ENCODE results near the gene BNC2.
A peak's percentile ranks its signal among the peaks of the same experiment; 100 is the strongest.

Gene BNC2

DNA sequence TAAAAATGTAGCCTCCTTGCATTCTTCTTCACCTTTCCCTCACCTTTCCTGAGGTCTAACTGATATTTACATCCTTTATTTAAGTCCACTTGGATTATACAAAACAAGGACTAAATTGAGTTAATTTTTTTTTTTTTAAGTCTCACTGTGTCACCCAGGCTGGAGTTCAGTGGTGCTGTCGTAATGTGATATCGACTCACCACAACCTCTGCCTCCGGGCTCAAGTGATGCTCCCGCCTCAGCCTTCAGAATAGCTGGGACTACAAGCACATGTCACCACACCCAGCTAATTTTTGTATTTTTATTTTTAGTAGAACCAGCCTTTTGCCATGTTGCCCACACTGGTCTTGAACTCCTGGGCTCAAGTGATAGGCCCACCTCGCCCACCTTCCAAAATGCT, 195.3 kb downstream of the BNC2 start:
- DNase-seq (ENCODE audit: low read depth) = no peak

GRCh38 chr9:16673171-16673570, 197.3 kb downstream of the BNC2 start:
- DNase-seq (ENCODE audit: low read depth) = no peak

GRCh38 chr9:16672501-16672900, 198.0 kb downstream of the BNC2 start:
- DNase-seq (ENCODE audit: low read depth) = no peak

DNA sequence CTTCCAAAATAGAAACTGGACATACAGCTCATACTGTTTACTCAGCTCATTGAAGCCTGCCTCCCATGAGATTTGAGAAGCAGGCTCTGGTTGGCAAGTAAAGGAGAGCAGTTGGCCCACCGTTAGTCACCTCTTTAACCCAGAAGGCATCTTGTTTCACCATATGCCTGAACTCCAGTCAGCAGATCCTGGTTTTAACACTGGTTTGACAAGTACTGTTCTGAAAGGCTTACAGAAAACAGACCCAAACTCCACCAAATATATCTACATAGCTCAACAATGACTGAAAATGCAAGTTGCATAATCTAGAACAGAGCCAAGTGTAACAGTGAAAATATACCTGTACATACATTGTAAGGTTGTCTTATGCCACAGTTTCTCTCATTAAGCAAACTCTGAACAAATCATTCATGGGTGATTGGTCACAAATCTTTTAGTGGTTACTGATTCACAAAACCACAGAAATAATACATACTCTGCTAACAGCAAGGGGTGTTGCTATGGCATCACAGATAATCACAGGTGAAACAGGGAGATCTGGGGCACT, 198.8 kb downstream of the BNC2 start:
- peak; percentile 85 for DNase-seq (ENCODE audit: low read depth)

- DNase-seq (ENCODE audit: low read depth) = no peak
Observed at GRCh38 chr9:16670791-16671190, 199.7 kb downstream of the BNC2 start.

GRCh38 chr9:16668734-16669295, 201.7 kb downstream of the BNC2 start:
- DNase-seq (ENCODE audit: low read depth) = no peak

DNA sequence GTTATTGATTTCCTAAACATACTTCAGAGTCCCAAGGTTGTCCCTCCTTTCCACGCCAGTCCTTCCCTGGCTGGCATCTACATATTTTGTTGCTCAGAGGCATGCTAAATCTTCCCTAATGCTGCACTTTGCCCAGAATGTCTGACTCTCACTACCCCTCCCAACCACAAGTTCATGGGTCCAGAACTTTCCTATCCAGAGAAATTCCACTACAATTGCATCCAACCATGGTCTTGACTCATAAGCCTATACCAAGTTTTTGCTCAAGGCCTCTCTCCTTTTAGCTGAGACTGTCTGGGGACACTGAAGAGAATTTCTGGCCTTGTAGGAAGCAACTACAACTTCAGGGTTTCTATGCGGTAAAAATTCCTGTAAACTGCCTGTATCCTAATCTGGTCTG, 206.3 kb downstream of the BNC2 start:
- DNase-seq (ENCODE audit: low read depth) = no peak

- no peak for DNase-seq (ENCODE audit: low read depth)
Observed at GRCh38 chr9:16661816-16662215, 208.7 kb downstream of the BNC2 start.

GRCh38 chr9:16659096-16659495, 211.4 kb downstream of the BNC2 start:
- no peak for DNase-seq (ENCODE audit: low read depth)

DNA sequence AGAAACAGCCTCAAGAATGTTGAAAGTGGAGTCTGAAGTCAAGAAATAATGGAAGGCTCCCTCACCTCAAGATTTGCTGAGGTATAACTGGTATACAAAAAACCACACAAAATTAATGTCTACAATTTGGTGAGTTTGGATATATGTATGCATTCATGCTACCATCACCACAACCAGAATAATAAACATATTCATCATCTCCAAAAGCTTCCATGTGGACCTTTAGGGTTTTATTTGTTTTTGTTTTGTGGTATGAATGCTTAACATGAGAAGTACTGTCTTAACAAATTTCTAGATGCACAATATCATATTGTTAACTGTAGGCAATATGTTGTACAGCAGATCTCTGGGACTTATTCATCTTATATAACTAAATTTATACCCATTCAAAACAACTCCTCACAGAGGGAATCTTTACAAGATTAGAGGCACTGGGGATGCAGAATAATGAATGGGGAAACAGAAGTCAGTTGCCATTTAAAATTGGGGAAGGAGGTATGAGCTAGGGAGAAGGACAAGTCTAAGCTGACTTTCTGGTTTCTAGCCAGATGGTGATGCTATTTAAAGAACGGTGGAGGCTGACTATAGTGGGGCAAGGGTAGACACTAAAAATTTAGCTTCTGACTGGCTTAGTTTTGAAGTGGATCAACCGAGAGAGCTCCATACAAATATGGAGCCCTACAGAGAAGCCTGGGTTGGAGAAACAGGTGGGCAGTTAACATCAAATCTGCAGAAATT, 213.9 kb downstream of the BNC2 start:
- no peak for DNase-seq (ENCODE audit: low read depth)

DNA sequence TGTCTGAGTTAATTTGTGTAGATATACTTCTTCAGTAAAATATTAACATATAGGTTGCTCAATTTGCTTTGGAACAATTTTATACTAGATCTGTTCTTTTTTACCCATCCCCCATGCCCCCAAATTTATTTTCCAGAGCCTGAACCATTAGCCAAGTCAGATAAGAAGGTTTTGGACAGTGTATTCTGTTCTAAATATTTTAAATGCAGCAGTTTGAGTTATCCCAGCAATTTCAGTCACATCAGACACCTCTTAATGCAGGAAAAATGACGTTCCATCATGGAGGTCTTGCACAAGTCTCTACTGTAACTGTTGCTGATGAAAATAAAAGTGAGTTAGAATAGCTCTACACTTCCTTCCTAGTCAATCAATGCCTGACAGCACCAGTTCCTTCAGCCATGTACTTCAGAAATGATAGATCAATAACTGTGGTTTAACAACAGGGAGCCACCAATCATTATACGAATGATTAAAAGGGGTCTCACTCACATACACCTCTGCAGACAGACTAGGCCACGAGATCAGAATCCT, 215.8 kb downstream of the BNC2 start:
- DNase-seq (ENCODE audit: low read depth) = no peak

- DNase-seq (ENCODE audit: low read depth) = no peak
Observed at GRCh38 chr9:16653491-16654399, 216.7 kb downstream of the BNC2 start.

- DNase-seq (ENCODE audit: low read depth) = peak; percentile 56
Observed at GRCh38 chr9:16652582-16652981, 217.9 kb downstream of the BNC2 start.

- no peak for DNase-seq (ENCODE audit: low read depth)
Observed at GRCh38 chr9:16651446-16651964, 219.0 kb downstream of the BNC2 start.

DNA sequence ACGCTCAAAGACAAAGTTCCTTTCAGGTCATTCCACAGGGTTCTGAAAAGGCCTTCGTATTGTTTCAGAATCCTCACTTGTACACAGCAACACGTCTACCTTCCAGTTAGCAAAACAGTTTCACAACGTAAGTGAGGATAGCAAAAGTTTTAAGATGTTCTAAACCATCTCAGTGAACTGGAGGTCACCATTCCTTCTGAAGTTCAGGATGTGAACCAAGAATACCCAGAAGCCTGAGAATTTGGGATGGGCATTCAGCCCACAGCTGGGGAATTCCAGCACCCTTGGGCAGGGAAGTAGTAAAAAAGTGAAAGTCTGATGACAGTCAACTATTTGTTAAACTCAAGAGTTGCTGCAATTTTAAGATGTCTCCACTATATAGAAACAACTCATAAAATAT, 224.5 kb downstream of the BNC2 start:
- no peak for DNase-seq (ENCODE audit: low read depth)

DNA sequence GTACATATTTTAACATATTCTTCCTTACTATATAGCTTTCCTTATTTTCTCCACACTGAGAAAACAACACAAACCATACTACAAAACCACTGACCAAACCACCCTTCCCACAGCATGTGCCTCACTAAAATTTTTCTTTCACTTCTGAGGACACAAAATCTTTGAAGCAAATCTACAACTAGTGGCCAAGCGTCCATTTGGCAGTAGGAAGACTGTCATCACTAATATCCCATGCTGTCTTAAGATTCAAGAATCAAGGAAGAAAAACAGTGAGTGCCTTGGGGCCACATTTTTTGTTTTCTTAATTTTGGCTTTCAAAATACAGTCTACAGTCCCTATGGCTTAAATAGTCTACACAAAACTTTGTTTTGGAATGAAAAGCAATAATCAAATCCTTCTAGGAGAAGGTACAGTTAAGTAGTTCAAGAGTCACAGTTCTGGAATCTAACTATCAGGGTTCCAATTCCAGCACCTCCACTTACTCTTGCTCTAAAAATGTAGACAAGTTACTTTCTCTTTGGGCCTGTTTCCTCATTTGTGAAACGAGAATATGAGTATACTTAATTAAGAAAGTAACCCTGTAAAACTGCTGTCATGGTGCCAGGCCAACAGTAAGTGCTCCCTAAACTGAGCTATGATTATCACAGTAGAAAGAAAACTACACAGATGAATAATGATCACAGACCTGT, 227.9 kb downstream of the BNC2 start:
- no peak for DNase-seq (ENCODE audit: low read depth)

DNA sequence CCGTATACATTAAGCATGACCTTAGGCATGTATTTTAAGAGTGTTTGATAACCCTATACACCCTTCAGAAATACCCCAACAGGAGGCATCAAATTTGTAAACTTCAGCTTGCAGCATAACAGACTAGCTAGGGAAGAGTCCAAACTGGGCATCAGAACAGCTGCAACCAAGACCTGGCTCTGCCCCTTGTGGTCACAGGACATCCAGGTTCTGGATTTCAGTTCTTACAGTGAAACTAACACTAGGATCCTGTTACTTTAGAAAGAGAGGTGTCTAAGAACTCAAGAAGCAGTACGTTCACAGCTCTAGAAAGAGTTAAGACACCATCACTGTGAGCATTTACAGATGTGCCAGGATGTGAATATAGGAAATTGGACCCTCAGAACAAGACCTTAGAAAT, 229.8 kb downstream of the BNC2 start:
- no peak for DNase-seq (ENCODE audit: low read depth)

GRCh38 chr9:16639644-16640043, 230.8 kb downstream of the BNC2 start:
- no peak for DNase-seq (ENCODE audit: low read depth)

DNA sequence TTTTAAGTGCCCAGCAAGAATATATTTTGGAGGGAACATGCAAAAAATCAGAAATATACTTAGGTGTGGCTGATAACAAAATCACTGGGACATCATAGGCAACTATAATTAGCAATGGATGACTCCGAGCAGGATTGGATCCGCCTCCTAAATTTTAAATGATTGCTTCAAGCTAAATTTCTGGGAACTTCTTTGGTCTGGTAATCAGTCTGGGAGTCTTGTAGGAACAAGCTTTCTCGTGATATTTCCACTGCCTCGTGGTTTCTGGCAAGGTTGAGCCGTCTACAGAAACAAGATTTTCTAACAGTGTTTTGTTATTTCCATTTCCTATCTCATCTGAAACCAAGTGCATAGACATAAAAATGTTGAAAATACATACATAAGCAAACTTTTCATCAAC, 232.6 kb downstream of the BNC2 start:
- no peak for DNase-seq (ENCODE audit: low read depth)

- no peak for DNase-seq (ENCODE audit: low read depth)
Observed at GRCh38 chr9:16637218-16637617, 233.3 kb downstream of the BNC2 start.

DNA sequence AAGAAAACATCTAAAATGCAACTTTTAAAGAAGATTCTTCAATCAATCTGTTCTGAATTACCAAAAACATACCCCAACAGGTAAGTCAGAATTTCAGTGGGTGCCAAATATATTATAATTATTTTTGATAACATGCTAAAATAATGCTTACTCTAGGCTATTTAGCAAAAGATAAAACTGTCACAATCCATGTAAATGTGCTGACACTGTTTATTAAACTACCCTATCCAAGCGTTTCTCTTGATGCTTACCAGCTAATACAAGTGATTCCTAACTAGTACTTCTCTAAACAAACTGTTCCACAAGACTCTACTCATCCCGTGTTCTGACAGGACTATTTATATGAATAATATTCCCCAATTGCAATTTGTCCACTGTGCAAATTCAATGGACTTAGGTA, 236.7 kb downstream of the BNC2 start:
- DNase-seq (ENCODE audit: low read depth) = no peak

GRCh38 chr9:16628413-16628812, 242.1 kb downstream of the BNC2 start:
- DNase-seq (ENCODE audit: low read depth) = no peak
